H1 (cell line): ENCODE measurements around the gene EPN3. TPM values are rescaled to one million over a fixed set of nuclear protein-coding genes. Genes with fewer than 3 reads are reported as not detected.
A peak's percentile ranks its signal among the peaks of the same experiment; 100 is the strongest.

Experiments
- CTCF ChIA-PET: fragments of 300-600 bp; sonication (Branson Sonifier 250); formaldehyde crosslinking; loops from one replicate; lab custom pipeline; 2021; ENCODE audit not compliant: partially characterized antibody; lab: Charles Lee
- POLR2A ChIA-PET: fragments of 300-600 bp; sonication (Branson Sonifier 250); formaldehyde crosslinking; loops from one replicate; lab custom pipeline; 2021; ENCODE audit warnings: inconsistent platforms; ENCODE audit not compliant: partially characterized antibody; lab: Charles Lee
- DNase-seq, 2 experiments: peaks; one replicate each; pipeline versions ENCODE4 v3.0.0 to v3.0.0-alpha.2; 2010 to 2022; ENCODE audit warnings: low spot score in 2 of 2, low read depth in 1 of 2, mixed read lengths in 1 of 2
- FAIRE-seq: peaks from 2 replicates; lab custom pipeline; 2011; peaks lifted over from hg19 to GRCh38; lab: Jason Lieb, UNC
- H2AFZ ChIP-seq: 2 replicates; pipeline ENCODE4 v1.8.1; 2012; ENCODE audit warnings: low read length, inconsistent platforms
- H2AK5ac ChIP-seq: 2 replicates; pipeline ENCODE4 v1.6.1; 2013; ENCODE audit warnings: low read depth, low read length
- H2BK120ac ChIP-seq: replicated peaks from 2 replicates; pipeline ENCODE3; 2013; ENCODE audit warnings: low read depth, low read length, inconsistent platforms
- H2BK12ac ChIP-seq: 2 replicates; pipeline ENCODE4 v1.6.1; 2013; ENCODE audit warnings: low read depth, low read length
- H2BK15ac ChIP-seq: 2 replicates; pipeline ENCODE4 v1.6.1; 2013; ENCODE audit warnings: low read length
- H2BK20ac ChIP-seq: 2 replicates; pipeline ENCODE4 v1.6.1; 2013; ENCODE audit warnings: low read length
- H2BK5ac ChIP-seq: 2 replicates; pipeline ENCODE4 v1.6.1; 2013; ENCODE audit warnings: low read depth, low read length
- H3K14ac ChIP-seq: 2 replicates; pipeline ENCODE4 v1.6.1; 2013; ENCODE audit warnings: inconsistent platforms; ENCODE audit not compliant: insufficient read length
- H3K18ac ChIP-seq: 2 replicates; pipeline ENCODE4 v1.6.1; 2013; ENCODE audit warnings: low read length; ENCODE audit errors: extremely low read depth
- H3K23ac ChIP-seq: 2 replicates; pipeline ENCODE4 v1.6.1; 2013; ENCODE audit warnings: inconsistent platforms; ENCODE audit not compliant: insufficient read length
- H3K23me2 ChIP-seq: 2 replicates; pipeline ENCODE4 v1.6.1; 2013; ENCODE audit warnings: low read depth, low read length
- H3K27ac ChIP-seq: 2 replicates; pipeline ENCODE4 v1.6.1; 2011; ENCODE audit warnings: low read depth, low read length, inconsistent platforms
- H3K27me3 ChIP-seq, 4 experiments: replicated peaks in 1 of 4; 1 replicate in 1 of 4; 2 replicates in 3 of 4; pipeline versions ENCODE4 v1.6.1 to v1.8.1; 2011 to 2013; ENCODE audit warnings: low read length in 3 of 4, mild to moderate bottlenecking in 3 of 4, inconsistent platforms in 2 of 4, mixed read lengths in 2 of 4, moderate library complexity in 1 of 4; ENCODE audit not compliant: control insufficient read depth in 3 of 4, insufficient read depth in 3 of 4; ENCODE audit errors: extremely low read depth in 1 of 4
- H3K36me3 ChIP-seq, 4 experiments: 2 replicates each; pipeline versions ENCODE4 v1.6.1 to v1.8.1; 2011 to 2013; ENCODE audit warnings: mild to moderate bottlenecking in 4 of 4, low read length in 3 of 4, moderate library complexity in 2 of 4, control low read depth in 1 of 4, inconsistent platforms in 1 of 4; ENCODE audit not compliant: insufficient read depth in 4 of 4, control insufficient read depth in 2 of 4
- H3K4ac ChIP-seq: replicated peaks from 2 replicates; pipeline ENCODE3; 2013; ENCODE audit warnings: low read length, low read depth, mixed read lengths, inconsistent platforms; ENCODE audit not compliant: insufficient read length
- H3K4me1 ChIP-seq, 4 experiments: replicated peaks in 1 of 4; 1 replicate in 1 of 4; 2 replicates in 3 of 4; pipeline versions ENCODE4 v1.6.1 to v1.8.1; 2011 to 2013; ENCODE audit warnings: low read length in 3 of 4, inconsistent platforms in 2 of 4, mixed read lengths in 1 of 4; ENCODE audit not compliant: insufficient read depth in 4 of 4, control insufficient read depth in 3 of 4
- H3K4me2 ChIP-seq, 2 experiments: 2 replicates each; pipeline versions ENCODE4 v1.6.1 to v1.8.1; 2011 to 2013; ENCODE audit warnings: low read depth in 2 of 2, low read length in 2 of 2, control low read depth in 1 of 2, inconsistent platforms in 1 of 2, mild to moderate bottlenecking in 1 of 2; ENCODE audit not compliant: insufficient read depth in 1 of 2
- H3K4me3 ChIP-seq, 4 experiments: fragments of 200-600, 300-600 bp in 1 of 4; sonication (generic), shearing (Covaris generic), sonication (Bioruptor Twin) in 1 of 4; 2 replicates each; pipeline versions ENCODE4 v1.5.1 to v1.8.1; 2011 to 2016; ENCODE audit warnings: low read length in 4 of 4, low read depth in 3 of 4, control low read depth in 2 of 4, inconsistent platforms in 2 of 4, mild to moderate bottlenecking in 2 of 4, mixed read lengths in 1 of 4, moderate library complexity in 1 of 4; ENCODE audit not compliant: insufficient read depth in 2 of 4; ENCODE audit errors: extremely low read depth in 1 of 4
- H3K56ac ChIP-seq: replicated peaks from 2 replicates; pipeline ENCODE3; 2013; ENCODE audit warnings: low read depth, mild to moderate bottlenecking, mixed read lengths, low read length, inconsistent platforms; ENCODE audit not compliant: insufficient read length
- H3K79me1 ChIP-seq: 2 replicates; pipeline ENCODE4 v1.6.1; 2013; ENCODE audit warnings: low read depth, low read length, control low read depth
- H3K79me2 ChIP-seq, 2 experiments: 2 replicates each; pipeline versions ENCODE4 v1.6.1 to v1.8.1; 2012 to 2013; ENCODE audit warnings: low read length in 2 of 2, mild to moderate bottlenecking in 2 of 2, inconsistent platforms in 1 of 2; ENCODE audit not compliant: insufficient read depth in 2 of 2, control insufficient read depth in 1 of 2
- H3K9ac ChIP-seq, 4 experiments: replicated peaks in 1 of 4; 1 replicate in 1 of 4; 2 replicates in 3 of 4; pipeline versions ENCODE4 v1.6.1 to v1.8.1; 2011 to 2013; ENCODE audit warnings: low read depth in 3 of 4, low read length in 3 of 4, control low read depth in 2 of 4, mild to moderate bottlenecking in 2 of 4, moderate library complexity in 2 of 4, inconsistent platforms in 1 of 4; ENCODE audit errors: extremely low read depth in 1 of 4
- H3K9me3 ChIP-seq, 2 experiments: 2 replicates each; pipeline versions ENCODE4 v1.6.1 to v1.8.1; 2012 to 2013; ENCODE audit warnings: mild to moderate bottlenecking in 2 of 2, moderate library complexity in 2 of 2, control low read depth in 1 of 2, inconsistent platforms in 1 of 2, low read depth in 1 of 2, low read length in 1 of 2, mixed read lengths in 1 of 2; ENCODE audit not compliant: insufficient read depth in 2 of 2
- H4K20me1 ChIP-seq, 2 experiments: replicated peaks in 1 of 2; 2 replicates each; pipeline versions ENCODE3 to v1.8.1; 2011 to 2013; ENCODE audit warnings: inconsistent platforms in 2 of 2, low read length in 2 of 2, mild to moderate bottlenecking in 1 of 2; ENCODE audit not compliant: insufficient read depth in 2 of 2, control insufficient read depth in 1 of 2
- H4K5ac ChIP-seq: 2 replicates; pipeline ENCODE4 v1.6.1; 2013; ENCODE audit warnings: low read length, low read depth, mixed read lengths, inconsistent platforms; ENCODE audit not compliant: insufficient read length
- H4K8ac ChIP-seq: 2 replicates; pipeline ENCODE4 v1.8.0; 2013; ENCODE audit warnings: mild to moderate bottlenecking, moderate library complexity, low read length, inconsistent platforms; ENCODE audit not compliant: insufficient read depth; ENCODE audit errors: extremely low read depth
- H4K91ac ChIP-seq: replicated peaks from 2 replicates; pipeline ENCODE3; 2013; ENCODE audit warnings: low read length, mixed read lengths, inconsistent platforms; ENCODE audit not compliant: insufficient read length
- CTCF ChIP-seq, 3 experiments: IDR thresholded peaks; 1 replicate in 2 of 3; 2 replicates in 1 of 3; pipeline versions ENCODE4 v1.5.1 to v1.6.1; 2011; ENCODE audit warnings: low read length in 3 of 3, mild to moderate bottlenecking in 3 of 3, inconsistent platforms in 2 of 3, low read depth in 1 of 3, moderate library complexity in 1 of 3; ENCODE audit not compliant: insufficient read depth in 1 of 3; ENCODE audit errors: control extremely low read depth in 1 of 3
- SIN3A ChIP-seq, 2 experiments: IDR thresholded peaks in 1 of 2; conservative IDR thresholded peaks in 1 of 2; 2 replicates each; pipeline ENCODE4 v1.6.1; 2011 to 2012; ENCODE audit warnings: low read length in 2 of 2, improper control_type of control experiment in 1 of 2, low read depth in 1 of 2, mild to moderate bottlenecking in 1 of 2
- WGBS, 2 experiments: shearing (Covaris generic) in 1 of 2; methylation state at CpG; one replicate each; pipeline versions ENCODE4 v1.1.6 to v1.1.7; 2013 to 2015; ENCODE audit warnings: low lambda C conversion rate in 2 of 2, mixed read lengths in 2 of 2, inconsistent platforms in 1 of 2, low coverage in 1 of 2, missing lambda C conversion rate in 1 of 2; ENCODE audit not compliant: insufficient replicate concordance in 2 of 2, insufficient coverage in 1 of 2, insufficient read length in 1 of 2; ENCODE audit errors: extremely low coverage in 1 of 2, missing lambda C conversion rate in 1 of 2; 5-methylcytosine and 5-hydroxymethylcytosine counted together
- polyA plus RNA-seq, 7 experiments: library from polyadenylated mRNA; depleted of rRNA in 3 of 7; stranded (reverse) in 5 of 7; unstranded in 2 of 7; fragments of >200 nt in 5 of 7; fragments of 200-250 nt in 2 of 7; gene quantifications; 1 replicate in 5 of 7; 2 replicates in 1 of 7; 4 replicates in 1 of 7; pipeline versions ENCODE4 v1.2.1 to v1.2.3, GENCODE V29; 2011 to 2013; ENCODE audit warnings: missing spikeins in 2 of 7, mixed read lengths in 2 of 7
- total RNA-seq: library from RNA; stranded (reverse); fragmentation: NEBNext Ultra II Directional; extraction: Animal tissue kit (Norgen Biotek cat#: 25700); gene quantifications from 2 replicates; pipeline ENCODE4 v1.2.1, GENCODE V29; 2021

The EPN3 gene
- total and polyA plus RNA-seq, 2 of the 8 experiments (the other 6 are each of a cell fraction or from before 2014, with no cell fraction given) = 6.7 to 7.9 TPM

GRCh38 chr17:50542795-50543774 is 10.6 kb downstream of the EPN3 start:
- Histone ChIP-seq H4K91ac (peak overlapping the region; percentile 12), H3K9ac (no peak overlapping the region), H4K5ac (no peak overlapping the region), H2BK5ac (no peak overlapping the region), H3K36me3 (no peaks in the 10 kb centered on the region), H3K18ac (peak overlapping the region; percentile 48), H3K56ac (no peak overlapping the region), H3K4me3 (peak overlapping the region in 3 of 4 experiments; percentile 71 to 76 (median 75); a peak in 5 of 8 replicates), H2BK20ac (no peak overlapping the region), H3K79me1 (no peaks in the 10 kb centered on the region), H2AK5ac (no peak overlapping the region; the same call in 1 of the 2 replicates), H3K23me2 (peaks cover 5% of the 10 kb centered on the region; the same call in 1 of the 2 replicates), H3K4me2 (peak overlapping the region; percentile 80 to 88; a peak in 3 of 4 replicates), H2BK120ac (no peak overlapping the region), H2BK15ac (peak overlapping the region; percentile 31; the same call in 1 of the 2 replicates), H3K79me2 (no peaks in the 10 kb centered on the region), H2AFZ (no peak overlapping the region), H3K27ac (no peak overlapping the region), H3K23ac (no peak overlapping the region), H2BK12ac (0 out of 2 replicates have a peak overlapping the region, but pooled peaks have one; percentile 43), H3K4me1 (peaks cover 6 to 25% (median 17%) of the 10 kb centered on the region in 4 experiments), H3K4ac (no peak overlapping the region), H3K27me3 (peaks cover 0 to 6% (median 5%) of the 10 kb centered on the region in 4 experiments; a peak in 4 of 7 replicates), H4K8ac (peak overlapping the region; percentile 69; the same call in 1 of the 2 replicates), H3K14ac (no peak overlapping the region), H4K20me1 (peaks cover 0 to 1% of the 10 kb centered on the region in 2 experiments), H3K9me3 (no peaks in the 10 kb centered on the region)
- ChIA-PET POLR2A (interaction anchor here (0.8 to 2.6 kb wide), 8 partner anchors 7 to 179 kb away, joined by 3 to 7 read pairs (median 4); partner anchors contain the start of gene CACNA1G), CTCF (interaction anchor here (0.9 to 6.0 kb wide), 16 partner anchors 8 to 181 kb away, joined by 3 to 42 read pairs (median 4); partner anchors contain the start of gene EPN3)
- WGBS, 2 experiments = 78% methylated on average over 16 of the region's 16 CpGs; no CpG with 5 or more reads in 1 of the 2 experiments
- DNase-seq (no peak), FAIRE-seq (no peak)
- TF ChIP-seq CTCF (IDR thresholded peaks at IDR 0.05; ENCODE audit: control extremely low read depth in 1 of 3, insufficient read depth in 1 of 3, low read depth in 1 of 3, low read length in 3 of 3) (no peak), SIN3A (conservative IDR thresholded peaks at IDR 0.05 in 1 of 2, IDR thresholded peaks at IDR 0.05 in 1 of 2; ENCODE audit: low read depth in 1 of 2, low read length in 2 of 2) (no peak)
